Lower leg skin (tissue), 3 donors: ENCODE results near the gene LNX2.

ENCODE experiments used
- CTCF ChIP-seq, 3 donors: fragments of 450-650 bp; IDR thresholded peaks; one replicate each; pipeline ENCODE4 v1.5.1; 2016; ENCODE audit warnings: antibody characterized with exemption in 3 of 3, mild to moderate bottlenecking in 3 of 3, moderate library complexity in 2 of 3
- POLR2A ChIP-seq, 2 donors: fragments of 450-650 bp; IDR thresholded peaks; one replicate each; pipeline ENCODE4 v1.6.1; 2016 to 2017; ENCODE audit warnings: antibody characterized with exemption in 2 of 2, mild to moderate bottlenecking in 1 of 2, moderate library complexity in 1 of 2

DNA sequence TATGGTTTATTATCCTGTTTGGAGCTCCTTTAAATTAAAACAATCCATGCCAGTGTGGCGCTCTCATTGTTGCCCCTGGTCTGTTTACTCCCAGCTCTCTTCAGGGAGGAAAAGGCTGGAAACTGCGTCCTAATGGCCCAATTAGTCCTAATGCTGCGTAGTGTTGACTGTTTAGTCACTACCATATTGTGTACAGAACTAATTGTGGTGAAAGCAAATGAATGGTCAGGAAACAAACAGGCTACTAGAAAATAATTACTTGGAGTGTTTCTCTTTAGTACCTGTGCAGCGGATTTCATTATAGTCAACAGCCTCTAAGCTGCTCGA is 115.5 kb downstream of the LNX2 start:
- TF ChIP-seq CTCF (IDR thresholded peaks at IDR 0.05) (no peak), POLR2A (IDR thresholded peaks at IDR 0.05) (no peak)
